ENCODE measurements around the gene ONECUT3.

ONECUT3 gene

GRCh38 chr19:1768248-1768647 lies 14.9 kb downstream of the ONECUT3 start:
- no peak overlapping the region for H3K27ac ChIP-seq
- TF ChIP-seq ZFX (IDR thresholded peaks at IDR 0.05) (no peak), CTCF (conservative IDR thresholded peaks at IDR 0.05) (no peak)

- TF ChIP-seq CTCF (conservative IDR thresholded peaks at IDR 0.05) = no peak
- no peak for TF ChIP-seq ZFX (IDR thresholded peaks at IDR 0.05)
- H3K27ac ChIP-seq = no peak overlapping the region
Measured at GRCh38 chr19:1768918-1769644, 15.8 kb downstream of the ONECUT3 start.

GRCh38 chr19:1769645-1769985 lies 16.3 kb downstream of the ONECUT3 start:
- no peak overlapping the region for H3K27ac ChIP-seq
- TF ChIP-seq ZFX (IDR thresholded peaks at IDR 0.05) = no peak
- no peak for TF ChIP-seq CTCF (conservative IDR thresholded peaks at IDR 0.05)

GRCh38 chr19:1770866-1771576 lies 17.7 kb downstream of the ONECUT3 start:
- TF ChIP-seq CTCF (conservative IDR thresholded peaks at IDR 0.05) (no peak), ZFX (IDR thresholded peaks at IDR 0.05) (no peak)
- H3K27ac ChIP-seq = no peak overlapping the region

GRCh38 chr19:1773184-1773583 lies 19.9 kb downstream of the ONECUT3 start:
- TF ChIP-seq ZFX (IDR thresholded peaks at IDR 0.05) (no peak), CTCF (conservative IDR thresholded peaks at IDR 0.05) (no peak)
- H3K27ac ChIP-seq = no peak overlapping the region

- TF ChIP-seq CTCF (conservative IDR thresholded peaks at IDR 0.05) = peak; percentile 67
- no peak for TF ChIP-seq ZFX (IDR thresholded peaks at IDR 0.05)
- H3K27ac ChIP-seq = no peak overlapping the region
Measured at GRCh38 chr19:1774989-1775772, 21.9 kb downstream of the ONECUT3 start.
